Activated CD4-positive, alpha-beta T cell treated with anti-CD3 and anti-CD28 coated beads, Interleukin-2, amount 10 ng/mL, durations not matched to agents 7 days and 5 days (primary cell): ENCODE results near the gene CALM3. TPM values are rescaled to one million over a fixed set of nuclear protein-coding genes. Genes with fewer than 3 reads are reported as not detected.

Experiments
- CTCF ChIA-PET: fragments of 350-600 bp; sonication (Branson Sonifier 250); formaldehyde crosslinking; loops from one replicate; lab custom pipeline; 2021; ENCODE audit warnings: antibody characterized with exemption; lab: Charles Lee
- POLR2A ChIA-PET: fragments of 350-600 bp; sonication (Branson Sonifier 250); formaldehyde crosslinking; loops from one replicate; lab custom pipeline; 2021; ENCODE audit warnings: antibody characterized with exemption; lab: Charles Lee
- DNase-seq: peaks from one replicate; pipeline ENCODE4 v3.0.0-alpha.2; 2020
- H3K27ac Mint-ChIP-seq: one replicate; pipeline ENCODE4 v1.8.0; 2021; ENCODE audit warnings: mild to moderate bottlenecking, moderate library complexity, mixed read lengths
- H3K27me3 Mint-ChIP-seq: one replicate; pipeline ENCODE4 v1.8.0; 2021; ENCODE audit warnings: mixed read lengths
- H3K36me3 Mint-ChIP-seq: one replicate; pipeline ENCODE4 v1.8.0; 2021; ENCODE audit warnings: low read depth, mixed read lengths
- H3K4me1 Mint-ChIP-seq: one replicate; pipeline ENCODE4 v1.8.0; 2021; ENCODE audit warnings: mixed read lengths
- H3K4me3 Mint-ChIP-seq: one replicate; pipeline ENCODE4 v1.8.0; 2021; ENCODE audit warnings: mild to moderate bottlenecking, moderate library complexity, mixed read lengths
- H3K9me3 Mint-ChIP-seq: one replicate; pipeline ENCODE4 v1.8.0; 2021; ENCODE audit warnings: mixed read lengths
- total RNA-seq, 2 experiments: library from RNA; stranded (reverse); gene quantifications; one replicate each; pipeline ENCODE4 v1.2.3, GENCODE V29; 2021

CALM3 gene
- total RNA-seq, 2 experiments from 2014 or later, result 700 to 784 TPM

GRCh38 chr19:46602392-46603194, 1.5 kb downstream of the CALM3 start:
- ChIA-PET POLR2A (interaction anchor here (2.0 to 4.0 kb wide), 2 partner anchors 9 to 79 kb away, joined by 4 to 26 read pairs; no protein-coding TSS in a partner anchor), CTCF (interaction anchor here (0.6 to 5.3 kb wide), 11 partner anchors 9 to 601 kb away, joined by 3 to 30 read pairs (median 3); partner anchors contain the start of gene DACT3)
- H3K27me3 Mint-ChIP-seq, result peaks cover 5% of the 10 kb centered on the region
- peaks cover 10% of the 10 kb centered on the region for H3K9me3 Mint-ChIP-seq
- peaks cover 39% of the 10 kb centered on the region for H3K4me1 Mint-ChIP-seq
- peaks cover 47% of the 10 kb centered on the region for H3K36me3 Mint-ChIP-seq
- peak overlapping the region; percentile 100 for H3K27ac Mint-ChIP-seq
- peak; percentile 36 for DNase-seq
- peak overlapping the region; percentile 95 for H3K4me3 Mint-ChIP-seq

DNA sequence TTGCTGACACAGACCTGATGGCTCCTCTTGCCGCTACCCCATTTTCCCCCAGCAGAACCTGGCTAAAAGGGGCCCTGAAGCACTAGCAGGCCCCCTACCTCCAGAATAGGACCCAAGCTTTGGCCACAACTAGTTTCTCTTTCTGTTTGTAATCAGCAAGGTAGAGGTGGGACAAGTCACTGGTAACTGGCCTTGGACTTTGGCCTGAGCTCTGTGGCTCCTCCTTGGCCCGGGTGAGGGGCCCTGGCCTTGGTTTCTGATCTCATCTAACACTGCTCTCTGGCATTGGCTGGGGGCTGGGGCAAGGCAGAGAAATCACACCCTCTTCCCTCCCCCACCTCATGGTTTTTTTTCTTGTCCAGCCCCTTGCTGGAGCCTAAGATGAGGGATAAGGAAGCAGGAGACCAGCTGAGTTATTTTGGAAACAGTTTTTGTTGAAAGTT, 2.1 kb downstream of the CALM3 start:
- H3K27ac Mint-ChIP-seq, result peak overlapping the region; percentile 100
- DNase-seq, result no peak
- peaks cover 40% of the 10 kb centered on the region for H3K4me1 Mint-ChIP-seq
- CTCF ChIA-PET, result interaction anchor here (1.1 to 5.3 kb wide), 2 partner anchors 11 to 49 kb away, joined by 3 to 30 read pairs; no protein-coding TSS in a partner anchor
- H3K36me3 Mint-ChIP-seq, result peaks cover 49% of the 10 kb centered on the region
- peaks cover 8% of the 10 kb centered on the region for H3K9me3 Mint-ChIP-seq
- H3K27me3 Mint-ChIP-seq, result peaks cover 3% of the 10 kb centered on the region
- POLR2A ChIA-PET, result interaction anchor here (4.0 kb wide), 1 partner anchor 8 kb away, joined by 26 read pairs; no protein-coding TSS in a partner anchor
- peak overlapping the region; percentile 95 for H3K4me3 Mint-ChIP-seq

DNA sequence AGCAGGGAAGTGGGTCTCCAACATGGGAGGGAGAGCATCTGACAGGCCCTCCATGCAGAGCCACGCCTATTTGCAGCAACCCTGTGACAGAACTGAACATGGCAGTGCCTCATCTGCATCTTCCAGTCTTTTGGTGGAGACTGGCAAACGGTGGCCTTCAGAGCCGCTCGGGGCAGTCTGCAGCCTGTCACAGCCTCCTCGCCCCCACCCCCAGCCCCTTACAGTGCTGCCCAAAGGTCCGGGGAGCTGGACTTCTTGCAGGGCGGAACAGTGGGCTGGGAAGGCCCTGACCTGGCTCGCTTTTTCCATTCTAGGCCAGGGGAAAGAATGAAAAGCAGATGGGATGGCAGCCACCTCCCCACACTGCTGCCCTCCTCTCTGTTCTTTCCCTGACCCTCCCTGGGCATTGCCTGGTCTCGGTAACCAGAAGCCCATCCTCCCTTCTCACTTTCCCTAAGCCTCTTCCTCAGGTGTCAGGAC, 2.7 kb downstream of the CALM3 start:
- H3K36me3 Mint-ChIP-seq, result peaks cover 50% of the 10 kb centered on the region
- H3K9me3 Mint-ChIP-seq, result peaks cover 3% of the 10 kb centered on the region
- peak overlapping the region; percentile 95 for H3K4me3 Mint-ChIP-seq
- POLR2A ChIA-PET, result interaction anchor here (4.0 kb wide), 1 partner anchor 8 kb away, joined by 26 read pairs; no protein-coding TSS in a partner anchor
- H3K27ac Mint-ChIP-seq, result peak overlapping the region; percentile 100
- no peaks in the 10 kb centered on the region for H3K27me3 Mint-ChIP-seq
- peaks cover 42% of the 10 kb centered on the region for H3K4me1 Mint-ChIP-seq
- CTCF ChIA-PET, result interaction anchor here (5.3 kb wide), 1 partner anchor 10 kb away, joined by 30 read pairs; no protein-coding TSS in a partner anchor
- no peak for DNase-seq

GRCh38 chr19:46604781-46605355, 3.7 kb downstream of the CALM3 start:
- Mint-ChIP-seq H3K4me1 (peaks cover 50% of the 10 kb centered on the region), H3K36me3 (peaks cover 57% of the 10 kb centered on the region), H3K27ac (peak overlapping the region; percentile 25), H3K27me3 (no peaks in the 10 kb centered on the region), H3K9me3 (no peaks in the 10 kb centered on the region), H3K4me3 (no peak overlapping the region)
- DNase-seq, result no peak
- CTCF ChIA-PET, result interaction anchor here (1.5 to 5.3 kb wide), 3 partner anchors 9 to 57 kb away, joined by 8 to 30 read pairs (median 15); partner anchors contain the start of gene DACT3
- POLR2A ChIA-PET, result no interaction called here

DNA sequence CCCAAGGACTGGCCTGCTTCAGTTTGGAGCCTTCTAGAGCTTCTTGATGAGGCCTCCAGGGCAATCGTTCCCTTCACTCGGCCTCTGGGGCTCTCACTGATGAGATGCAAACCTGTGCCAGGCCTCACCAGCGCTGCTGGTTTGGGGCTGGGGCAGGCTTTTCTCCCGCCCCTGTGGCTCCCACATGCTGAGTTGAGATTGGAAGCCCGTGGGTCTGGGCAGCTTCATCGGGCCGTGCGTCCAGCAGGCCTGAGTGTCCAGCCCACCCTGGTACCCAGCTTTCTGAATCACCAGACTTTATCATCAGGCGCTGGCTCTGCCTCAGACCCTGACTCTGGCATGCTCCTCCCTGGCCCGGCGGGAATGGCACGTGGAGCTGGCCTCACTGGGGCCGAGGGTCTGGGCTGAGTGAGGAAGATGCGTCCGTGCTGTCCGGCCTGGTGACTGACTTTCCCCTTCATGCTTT, 4.3 kb downstream of the CALM3 start:
- ChIA-PET POLR2A (no interaction called here), CTCF (interaction anchor here (1.5 to 3.6 kb wide), 4 partner anchors 9 to 56 kb away, joined by 3 to 15 read pairs (median 7); partner anchors contain the start of gene DACT3)
- Mint-ChIP-seq H3K27ac (peak overlapping the region; percentile 71), H3K27me3 (no peaks in the 10 kb centered on the region), H3K9me3 (no peaks in the 10 kb centered on the region), H3K36me3 (peaks cover 61% of the 10 kb centered on the region), H3K4me3 (no peak overlapping the region), H3K4me1 (peaks cover 50% of the 10 kb centered on the region)
- DNase-seq, result no peak

DNA sequence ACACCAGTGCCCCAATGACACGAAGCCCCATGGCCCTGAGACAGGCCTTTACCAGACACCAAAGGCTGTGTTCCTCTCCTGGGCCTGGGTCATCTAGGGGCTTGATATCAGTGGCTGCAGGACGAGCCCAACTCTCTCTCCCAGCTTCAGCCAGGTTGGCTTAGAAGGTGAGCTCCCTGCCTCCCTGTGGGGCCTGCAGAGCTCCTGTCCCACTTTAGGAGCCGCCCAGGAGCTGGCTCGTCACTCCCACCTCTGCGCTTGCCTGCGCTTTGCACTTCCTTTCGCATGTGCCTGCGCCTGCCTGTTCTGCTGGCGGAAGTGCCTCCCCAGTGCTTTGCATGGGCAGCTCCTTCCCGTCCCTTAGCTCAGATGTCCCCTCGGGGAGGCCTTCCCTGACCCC, 4.9 kb downstream of the CALM3 start:
- H3K9me3 Mint-ChIP-seq, result no peaks in the 10 kb centered on the region
- peak overlapping the region; percentile 71 for H3K27ac Mint-ChIP-seq
- peaks cover 68% of the 10 kb centered on the region for H3K36me3 Mint-ChIP-seq
- peaks cover 56% of the 10 kb centered on the region for H3K4me1 Mint-ChIP-seq
- ChIA-PET CTCF (interaction anchor here (1.5 to 3.6 kb wide), 4 partner anchors 8 to 56 kb away, joined by 3 to 15 read pairs (median 7); partner anchors contain the start of gene DACT3), POLR2A (no interaction called here)
- H3K4me3 Mint-ChIP-seq, result no peak overlapping the region
- no peak for DNase-seq
- H3K27me3 Mint-ChIP-seq, result no peaks in the 10 kb centered on the region

DNA sequence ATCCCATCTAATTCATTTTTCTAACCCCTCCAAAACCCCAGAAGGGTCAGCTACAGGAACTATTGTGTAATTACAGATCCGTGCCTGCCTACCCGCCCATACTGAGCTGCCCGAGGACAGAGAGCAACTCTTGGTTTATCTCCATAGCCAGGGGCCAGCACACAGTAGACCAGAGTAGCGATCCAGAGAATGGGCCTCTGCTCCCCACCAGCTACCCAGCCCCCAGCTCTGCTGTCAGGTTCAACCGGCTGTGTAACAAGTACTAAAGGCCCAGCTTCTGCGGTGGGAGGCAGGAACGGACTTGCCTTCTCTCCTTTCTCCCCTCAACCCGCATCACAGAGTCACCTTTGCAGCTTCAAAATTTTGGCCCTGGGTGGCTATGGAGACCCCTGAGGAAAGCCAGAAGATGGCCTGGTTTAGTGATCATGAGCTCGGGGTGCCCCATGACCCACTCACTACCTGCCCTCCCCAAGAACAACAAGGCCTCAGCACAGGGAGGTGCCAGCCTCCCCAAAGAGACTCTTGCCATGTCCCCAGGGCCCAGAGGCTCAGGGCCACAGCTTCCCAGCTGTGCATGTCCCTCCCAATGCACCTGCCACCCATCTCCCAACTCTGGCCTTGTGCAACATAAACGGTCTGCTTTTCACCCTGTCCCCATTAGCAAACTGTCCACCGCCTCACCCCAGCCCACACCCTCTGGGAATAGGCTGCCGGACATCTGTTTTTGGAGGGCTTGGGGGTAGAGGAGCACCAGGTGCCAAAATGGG, 5.7 kb downstream of the CALM3 start:
- POLR2A ChIA-PET, result no interaction called here
- Mint-ChIP-seq H3K9me3 (no peaks in the 10 kb centered on the region), H3K4me1 (peaks cover 64% of the 10 kb centered on the region), H3K27me3 (no peaks in the 10 kb centered on the region), H3K36me3 (peaks cover 71% of the 10 kb centered on the region), H3K4me3 (no peak overlapping the region), H3K27ac (no peak overlapping the region)
- no peak for DNase-seq
- CTCF ChIA-PET, result interaction anchor here (0.6 to 3.6 kb wide), 6 partner anchors 8 to 876 kb away, joined by 3 to 15 read pairs (median 5); partner anchors contain the start of gene DACT3

DNA sequence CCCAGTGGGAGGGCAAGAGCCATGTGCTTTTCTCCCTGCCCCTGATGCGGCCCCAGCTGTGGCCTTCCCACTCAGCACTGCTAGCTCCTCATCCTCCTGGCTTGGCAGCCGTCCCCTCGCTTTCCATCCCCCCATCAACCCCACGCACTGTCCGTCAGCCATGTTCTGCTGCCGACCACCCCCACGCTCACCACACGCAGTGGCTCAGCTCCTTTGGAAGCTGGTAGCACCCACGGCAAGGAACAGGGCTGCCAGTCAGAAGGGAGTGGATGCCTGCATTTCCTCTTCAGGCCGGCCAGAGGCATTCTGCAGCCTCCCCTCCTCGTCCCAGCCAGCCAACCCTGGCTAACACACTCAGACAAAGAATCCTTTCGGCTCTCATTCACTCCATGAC, 6.3 kb downstream of the CALM3 start:
- H3K9me3 Mint-ChIP-seq, result no peaks in the 10 kb centered on the region
- peaks cover 70% of the 10 kb centered on the region for H3K4me1 Mint-ChIP-seq
- H3K27ac Mint-ChIP-seq, result no peak overlapping the region
- H3K36me3 Mint-ChIP-seq, result peaks cover 66% of the 10 kb centered on the region
- POLR2A ChIA-PET, result no interaction called here
- H3K27me3 Mint-ChIP-seq, result no peaks in the 10 kb centered on the region
- no peak for DNase-seq
- H3K4me3 Mint-ChIP-seq, result no peak overlapping the region
- CTCF ChIA-PET, result interaction anchor here (0.6 to 3.6 kb wide), 4 partner anchors 54 to 875 kb away, joined by 3 to 15 read pairs (median 6); partner anchors contain the start of gene DACT3

DNA sequence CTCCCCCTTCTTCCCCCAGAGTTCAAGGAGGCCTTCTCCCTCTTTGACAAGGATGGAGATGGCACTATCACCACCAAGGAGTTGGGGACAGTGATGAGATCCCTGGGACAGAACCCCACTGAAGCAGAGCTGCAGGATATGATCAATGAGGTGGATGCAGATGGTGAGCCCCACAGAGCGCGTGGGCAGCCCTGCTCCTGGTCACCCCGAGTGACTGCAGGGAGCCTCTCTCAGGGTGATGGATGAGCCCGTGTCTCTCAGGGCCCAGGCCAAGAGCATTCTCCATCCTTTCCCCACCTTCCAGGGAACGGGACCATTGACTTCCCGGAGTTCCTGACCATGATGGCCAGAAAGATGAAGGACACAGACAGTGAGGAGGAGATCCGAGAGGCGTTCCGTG, 7.0 kb downstream of the CALM3 start:
- H3K4me1 Mint-ChIP-seq, result peaks cover 70% of the 10 kb centered on the region
- no peak for DNase-seq
- no peak overlapping the region for H3K27ac Mint-ChIP-seq
- no peak overlapping the region for H3K4me3 Mint-ChIP-seq
- no peaks in the 10 kb centered on the region for H3K27me3 Mint-ChIP-seq
- H3K36me3 Mint-ChIP-seq, result peaks cover 59% of the 10 kb centered on the region
- CTCF ChIA-PET, result interaction anchor here (0.6 to 1.0 kb wide), 3 partner anchors 9 to 105 kb away, joined by 3 to 9 read pairs (median 4); no protein-coding TSS in a partner anchor
- no peaks in the 10 kb centered on the region for H3K9me3 Mint-ChIP-seq
- POLR2A ChIA-PET, result no interaction called here

GRCh38 chr19:46608581-46609345, 7.6 kb downstream of the CALM3 start:
- no peak for DNase-seq
- peak overlapping the region; percentile 47 for H3K27ac Mint-ChIP-seq
- ChIA-PET POLR2A (interaction anchor here (0.5 kb wide), 1 partner anchor 15 kb away, joined by 3 read pairs; no protein-coding TSS in a partner anchor), CTCF (interaction anchor here (0.9 to 1.0 kb wide), 2 partner anchors 8 to 65 kb away, joined by 3 to 4 read pairs; no protein-coding TSS in a partner anchor)
- no peaks in the 10 kb centered on the region for H3K27me3 Mint-ChIP-seq
- H3K36me3 Mint-ChIP-seq, result peaks cover 54% of the 10 kb centered on the region
- H3K4me3 Mint-ChIP-seq, result no peak overlapping the region
- no peaks in the 10 kb centered on the region for H3K9me3 Mint-ChIP-seq
- H3K4me1 Mint-ChIP-seq, result peaks cover 70% of the 10 kb centered on the region
